COLO668 (cell line): ENCODE results near the gene OR10K1.
"Not testable (repeated sequence)": the region's sequence is repeated elsewhere in the genome, so short reads cannot be mapped to it uniquely, and the experiment has no call there.

Experiments used
- DNase-seq: peaks from one replicate; lab custom pipeline; 2025; ENCODE audit not compliant: unreplicated experiment; lab: John Stamatoyannopoulos, UW

Gene OR10K1, protein sequence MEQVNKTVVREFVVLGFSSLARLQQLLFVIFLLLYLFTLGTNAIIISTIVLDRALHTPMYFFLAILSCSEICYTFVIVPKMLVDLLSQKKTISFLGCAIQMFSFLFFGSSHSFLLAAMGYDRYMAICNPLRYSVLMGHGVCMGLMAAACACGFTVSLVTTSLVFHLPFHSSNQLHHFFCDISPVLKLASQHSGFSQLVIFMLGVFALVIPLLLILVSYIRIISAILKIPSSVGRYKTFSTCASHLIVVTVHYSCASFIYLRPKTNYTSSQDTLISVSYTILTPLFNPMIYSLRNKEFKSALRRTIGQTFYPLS

DNA sequence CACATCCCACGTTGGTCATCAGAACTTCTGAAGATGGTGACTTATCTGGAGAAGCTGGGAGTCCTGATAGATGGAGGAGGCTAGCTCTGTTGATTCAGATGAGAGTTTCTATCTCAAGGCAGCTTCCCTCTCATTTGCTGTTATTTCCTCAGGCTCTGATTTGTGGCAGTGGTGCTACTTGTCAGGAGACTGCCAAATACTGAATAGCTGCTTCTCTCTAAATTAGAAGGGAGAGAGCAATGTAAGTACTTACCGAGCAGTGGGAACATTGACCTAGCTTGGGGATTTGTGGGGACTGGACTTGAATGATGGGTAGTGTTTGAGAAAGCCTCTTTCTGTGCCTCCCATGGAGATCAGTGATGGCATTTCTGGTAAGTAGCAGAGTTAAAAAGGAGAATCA lies at the start of gene OR10K1:
OR10K1 (plus strand) TSS at position 301 of the 400 bp plus-strand sequence. CDS start 3,728 bp downstream, outside the sequence.
- DNase-seq = no peak

DNA sequence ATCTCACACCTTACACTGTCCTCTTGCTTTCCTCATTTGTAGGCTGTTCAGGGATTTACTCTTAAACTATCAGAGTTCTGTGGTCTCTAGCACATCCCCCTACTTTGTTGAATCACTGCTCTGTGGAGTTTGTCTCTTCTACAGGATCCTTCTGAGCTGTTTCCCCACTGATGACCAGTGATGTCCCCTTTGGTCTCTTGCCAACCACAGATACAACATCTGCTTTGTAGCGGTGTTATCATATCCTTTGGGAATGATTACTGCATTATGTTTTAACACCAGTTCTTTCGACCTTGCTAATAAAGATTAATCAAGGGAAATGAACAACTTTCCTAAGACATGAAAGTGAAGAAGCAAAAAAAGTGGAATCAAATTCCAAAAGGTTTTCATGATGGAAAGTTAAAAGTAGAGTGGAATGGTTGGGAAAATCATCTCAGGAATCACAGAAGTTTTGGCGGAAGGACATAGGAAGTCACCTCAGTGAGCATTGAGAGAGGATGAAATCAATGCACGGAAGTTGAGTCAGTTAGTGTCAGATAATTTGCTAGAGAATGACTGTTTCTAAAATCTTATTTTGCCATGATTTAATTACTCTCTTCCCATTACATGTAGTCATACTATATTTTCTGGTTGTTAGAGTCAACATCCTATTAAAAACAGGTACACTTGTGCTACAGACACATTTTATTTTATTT lies 46.8 kb upstream of the OR10K1 start:
- DNase-seq = no peak

DNA sequence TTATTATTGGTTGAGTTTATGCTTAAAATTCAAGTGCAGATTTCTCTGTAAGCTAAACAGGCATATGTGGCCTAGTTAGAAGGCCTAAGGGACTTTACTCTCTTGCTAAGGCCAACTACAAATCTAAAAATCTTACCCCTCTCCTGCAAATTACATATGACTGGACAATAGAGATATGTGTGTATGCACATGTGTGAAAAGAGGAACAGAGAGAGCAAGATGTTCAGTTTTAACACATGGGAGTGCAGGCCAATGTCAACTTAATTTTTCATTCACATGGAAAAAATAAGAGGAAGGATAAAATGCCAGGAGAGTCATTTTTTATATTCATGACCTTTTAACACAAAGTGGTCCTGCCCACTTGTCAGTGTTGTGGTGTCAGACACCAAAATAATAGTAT lies 44.0 kb upstream of the OR10K1 start:
- DNase-seq = no peak

GRCh38 chr1:158422212-158422611 lies 39.4 kb upstream of the OR10K1 start:
- DNase-seq = no peak

GRCh38 chr1:158425027-158425426 lies 36.6 kb upstream of the OR10K1 start:
- no peak for DNase-seq

- no peak for DNase-seq
Measured at GRCh38 chr1:158426137-158426536, 35.5 kb upstream of the OR10K1 start, which contains the start of gene OR10K2. OR10K2 (minus strand) TSS chr1:158426237; CDS start chr1:158420866, 5,371 bp downstream.

DNA sequence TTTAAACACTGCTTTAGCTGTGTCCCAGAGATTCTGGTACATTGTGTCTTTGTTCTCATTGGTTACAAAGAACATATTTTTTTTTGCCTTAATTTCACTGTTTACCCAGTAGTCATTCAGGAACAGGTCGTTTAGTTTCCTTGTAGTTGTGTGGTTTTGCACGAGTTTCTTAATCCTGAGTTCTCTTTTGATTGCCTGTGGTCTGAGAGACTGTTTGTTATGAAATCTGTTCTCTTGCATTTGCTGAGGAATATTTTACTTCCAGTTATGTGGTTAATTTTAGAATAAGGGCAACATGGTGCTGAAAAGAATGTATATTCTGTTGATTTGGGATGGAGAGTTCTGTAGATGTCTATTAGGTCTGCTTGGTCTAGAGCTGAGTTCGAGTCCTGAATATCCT lies 31.5 kb upstream of the OR10K1 start:
- DNase-seq = not testable (repeated sequence)

- DNase-seq = no peak
Measured at GRCh38 chr1:158434741-158435140, 26.9 kb upstream of the OR10K1 start.

GRCh38 chr1:158445376-158445775 lies 16.3 kb upstream of the OR10K1 start:
- no peak for DNase-seq

- no peak for DNase-seq
Measured at GRCh38 chr1:158454537-158454936, 7.1 kb upstream of the OR10K1 start.

DNA sequence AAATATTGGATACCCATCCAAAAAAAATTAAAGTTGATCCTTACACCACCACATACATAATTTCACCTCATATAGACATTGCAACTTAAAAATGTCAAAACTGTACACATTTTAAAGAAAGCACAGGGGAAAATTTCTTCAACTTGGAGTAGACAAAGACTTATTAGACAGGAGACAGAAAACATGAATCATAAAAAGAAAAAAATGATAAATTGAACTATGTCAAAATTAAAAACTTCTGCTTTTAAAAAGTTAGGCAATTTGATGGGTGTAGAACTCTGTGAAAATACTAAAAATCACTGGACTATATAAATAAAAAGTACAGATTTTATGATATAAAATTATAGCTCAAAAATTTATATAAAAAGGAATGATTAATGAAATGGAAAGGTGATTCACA lies 4.4 kb upstream of the OR10K1 start:
- DNase-seq = no peak

DNA sequence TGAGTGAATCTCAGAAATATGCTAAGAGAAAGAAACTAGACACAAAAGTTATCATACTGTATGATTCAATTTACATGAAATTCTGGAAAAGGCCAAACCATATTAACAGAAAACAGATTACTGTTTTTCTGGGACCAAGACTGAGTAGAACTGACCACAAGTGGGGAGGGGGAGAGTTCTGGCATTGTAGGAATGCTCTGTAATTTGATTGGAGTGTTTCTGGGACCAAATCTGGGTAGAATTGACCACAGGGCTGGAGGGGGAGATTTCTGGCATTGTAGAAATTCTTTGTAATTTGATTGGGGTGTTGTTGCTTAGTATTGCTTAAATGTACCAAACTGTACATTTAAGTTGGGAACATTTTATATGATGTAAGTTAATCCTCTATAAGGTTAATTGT lies 3.4 kb upstream of the OR10K1 start:
- DNase-seq = no peak

DNA sequence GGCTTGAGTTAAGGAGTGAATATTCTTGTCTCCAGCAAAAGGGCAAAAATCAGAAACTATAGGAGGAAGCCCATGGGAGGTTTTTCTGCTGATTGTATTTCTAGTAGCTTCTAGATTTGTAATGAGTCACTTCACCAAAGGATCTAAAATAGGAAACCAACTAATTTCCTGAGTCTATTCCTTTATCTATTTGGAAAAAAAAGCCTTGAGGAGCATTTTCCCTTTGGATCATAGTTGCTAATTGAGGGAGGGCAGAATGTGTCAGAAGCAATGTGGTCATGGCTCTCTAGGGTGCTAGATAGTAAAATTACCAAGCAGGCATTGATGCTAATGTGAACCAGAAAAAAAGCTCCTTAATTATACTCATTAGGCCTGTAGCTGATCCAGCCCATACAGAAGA lies 10.3 kb downstream of the OR10K1 start, which contains the start of gene OR10R2:
OR10R2 (plus strand) TSS at position 301 of the 400 bp plus-strand sequence. CDS start 106 bp downstream, outside the sequence.
- DNase-seq = no peak

DNA sequence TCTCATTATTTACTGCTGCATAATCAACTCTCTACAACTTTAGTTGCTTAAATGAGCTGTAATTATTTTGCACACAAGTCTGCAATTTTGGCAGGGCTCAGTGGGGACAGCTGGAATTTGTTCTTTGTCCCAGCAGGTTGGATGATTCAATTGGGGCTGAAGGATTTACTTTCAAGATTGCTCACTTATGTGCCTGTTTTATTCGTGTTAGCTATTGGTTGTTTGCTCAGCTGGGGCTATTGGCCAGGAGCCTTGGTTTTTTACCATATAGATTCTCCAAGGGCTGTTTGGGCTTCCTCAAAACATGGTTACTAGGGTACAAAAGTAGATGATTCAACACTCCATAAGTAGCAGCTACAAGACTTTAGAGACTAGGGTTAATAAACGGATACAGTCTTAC lies 23.8 kb downstream of the OR10K1 start:
- DNase-seq = no peak

DNA sequence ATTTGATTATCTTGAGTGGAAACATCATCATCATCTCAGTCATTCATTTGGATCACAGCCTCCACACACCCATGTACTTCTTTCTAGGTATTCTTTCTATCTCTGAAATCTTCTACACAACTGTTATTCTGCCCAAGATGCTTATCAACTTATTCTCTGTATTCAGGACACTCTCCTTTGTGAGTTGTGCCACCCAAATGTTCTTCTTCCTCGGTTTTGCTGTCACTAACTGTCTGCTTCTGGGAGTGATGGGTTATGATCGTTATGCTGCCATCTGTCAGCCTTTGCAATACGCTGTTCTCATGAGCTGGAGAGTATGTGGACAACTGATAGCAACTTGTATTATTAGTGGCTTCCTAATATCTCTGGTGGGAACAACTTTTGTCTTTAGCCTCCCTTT lies 29.7 kb downstream of the OR10K1 start:
- DNase-seq = no peak

DNA sequence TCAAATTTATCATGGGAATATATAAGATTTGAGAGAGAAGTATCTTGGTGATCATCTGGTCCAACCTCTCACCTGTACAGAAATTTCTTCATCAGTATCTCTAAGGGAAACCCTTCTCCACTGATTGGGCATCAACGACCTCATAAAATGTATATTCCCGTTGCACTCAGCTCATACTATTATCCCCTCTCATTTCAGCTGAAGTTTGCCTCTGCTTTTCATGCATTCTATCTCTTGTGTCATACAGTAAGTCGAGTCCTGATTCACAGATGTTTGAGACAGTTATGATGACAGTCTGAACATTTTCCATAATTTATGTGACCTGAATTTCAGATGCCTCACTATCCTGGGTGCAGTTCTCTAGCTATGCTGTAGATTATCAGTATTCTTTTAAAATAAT lies 31.4 kb downstream of the OR10K1 start:
- no peak for DNase-seq

- DNase-seq = no peak
Measured at GRCh38 chr1:158494796-158495195, 33.2 kb downstream of the OR10K1 start.

GRCh38 chr1:158496374-158496773 lies 34.7 kb downstream of the OR10K1 start:
- DNase-seq = no peak

- DNase-seq = no peak
Measured at GRCh38 chr1:158506369-158506987, 44.8 kb downstream of the OR10K1 start.

DNA sequence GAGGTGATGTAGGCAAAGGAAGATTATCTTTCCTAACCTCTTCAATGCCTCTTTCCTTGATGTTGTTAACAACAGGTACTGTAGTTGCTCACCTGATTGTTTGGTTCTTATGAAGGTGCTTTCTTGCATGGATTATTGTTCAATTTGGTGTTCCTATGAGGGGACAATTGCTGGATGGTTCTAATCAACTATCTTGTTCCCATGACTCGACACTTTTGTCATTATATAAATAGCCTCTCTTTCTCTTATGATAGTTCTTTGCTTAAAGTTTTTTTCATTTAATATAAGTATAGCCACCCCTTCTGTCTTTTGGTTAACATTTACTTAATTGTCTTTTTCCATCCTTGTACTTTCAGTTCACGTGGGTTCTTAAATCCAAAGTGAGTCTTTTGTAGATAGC lies 45.9 kb downstream of the OR10K1 start:
- DNase-seq = no peak

- no peak for DNase-seq
Measured at GRCh38 chr1:158509471-158510156, 48.0 kb downstream of the OR10K1 start.
